Measurements from ENCODE around the gene ABCA4.

DNA sequence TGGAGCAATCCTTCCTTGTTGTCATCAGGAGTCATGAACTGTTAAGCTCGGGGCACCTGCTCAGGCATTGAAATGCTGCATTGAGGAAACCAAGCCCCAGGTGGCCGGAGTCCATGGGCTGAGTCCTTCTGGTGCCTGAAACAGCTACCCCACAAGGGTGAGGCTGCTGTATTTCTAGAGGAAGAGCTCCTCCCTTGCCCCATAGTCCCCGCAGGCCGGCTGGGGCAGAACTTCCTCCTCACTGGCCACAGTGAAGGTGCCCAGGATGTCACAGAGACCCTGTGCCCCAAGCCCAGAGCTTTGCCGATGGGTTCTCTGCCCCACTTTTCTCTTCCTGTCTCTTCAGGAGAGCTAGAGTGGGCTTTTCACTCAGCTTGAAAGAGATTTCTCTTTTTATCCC, 130.9 kb downstream of the ABCA4 start:
- TF ChIP-seq CTCF (IDR thresholded peaks at IDR 0.05; ENCODE audit: control extremely low read depth in 1 of 3, insufficient read depth in 1 of 3, low read depth in 1 of 3, low read length in 3 of 3) (no peak), CEBPB (IDR thresholded peaks at IDR 0.05; ENCODE audit: low read depth, low read length) (no peak), EZH2 (IDR thresholded peaks at IDR 0.05; ENCODE audit: low read depth, low read length, severe bottlenecking) (no peak), JUN (IDR thresholded peaks at IDR 0.05; ENCODE audit: low read depth, low read length) (no peak)
